HG02840 (cell line): ENCODE measurements around the gene B3GLCT.

Experiments used
- ATAC-seq: cut with Tn5 transposase; IDR thresholded peaks from one replicate; pipeline ENCODE4 v1.9.1; 2021; ENCODE audit warnings: mild to moderate bottlenecking, moderate library complexity, moderate number of reproducible peaks; ENCODE audit not compliant: unreplicated experiment, low FRiP score

B3GLCT gene

GRCh38 chr13:31221057-31221456 lies 21.3 kb downstream of the B3GLCT start:
- ATAC-seq: no peak

- ATAC-seq: no peak
These were observed 23.4 kb downstream of the B3GLCT start for GRCh38 chr13:31223215-31223614.

- ATAC-seq: no peak
These were observed 23.9 kb downstream of the B3GLCT start for GRCh38 chr13:31223640-31224039.

- ATAC-seq: no peak
These were observed 24.4 kb downstream of the B3GLCT start for GRCh38 chr13:31224174-31224669.

- ATAC-seq: no peak
These were observed 25.3 kb downstream of the B3GLCT start for GRCh38 chr13:31224963-31225559.

- no peak for ATAC-seq
These were observed 26.4 kb downstream of the B3GLCT start for GRCh38 chr13:31225998-31226675.

- ATAC-seq: no peak
These were observed 27.3 kb downstream of the B3GLCT start for GRCh38 chr13:31227063-31227462.

- ATAC-seq: no peak
These were observed 28.1 kb downstream of the B3GLCT start for GRCh38 chr13:31227870-31228269.

GRCh38 chr13:31234729-31235128 lies 35.0 kb downstream of the B3GLCT start:
- no peak for ATAC-seq

GRCh38 chr13:31236211-31236786 lies 36.5 kb downstream of the B3GLCT start:
- no peak for ATAC-seq

- ATAC-seq: no peak
These were observed 41.1 kb downstream of the B3GLCT start for GRCh38 chr13:31240921-31241320.

GRCh38 chr13:31242367-31242766 lies 42.6 kb downstream of the B3GLCT start:
- no peak for ATAC-seq

GRCh38 chr13:31242916-31243315 lies 43.1 kb downstream of the B3GLCT start:
- ATAC-seq: no peak

- ATAC-seq: no peak
These were observed 46.0 kb downstream of the B3GLCT start for GRCh38 chr13:31245598-31246373.

- ATAC-seq: no peak
These were observed 47.1 kb downstream of the B3GLCT start for GRCh38 chr13:31246918-31247317.

GRCh38 chr13:31248361-31248760 lies 48.6 kb downstream of the B3GLCT start:
- no peak for ATAC-seq

- no peak for ATAC-seq
These were observed 49.3 kb downstream of the B3GLCT start for GRCh38 chr13:31248965-31249539.

- ATAC-seq: no peak
These were observed 50.7 kb downstream of the B3GLCT start for GRCh38 chr13:31250435-31250834.

GRCh38 chr13:31261241-31261640 lies 61.5 kb downstream of the B3GLCT start:
- ATAC-seq: no peak

- no peak for ATAC-seq
These were observed 63.6 kb downstream of the B3GLCT start for GRCh38 chr13:31263346-31263745.

GRCh38 chr13:31264151-31264550 lies 64.4 kb downstream of the B3GLCT start:
- ATAC-seq: no peak
